ENCODE data around the gene ITLN2. TPM values are rescaled to one million over a fixed set of nuclear protein-coding genes. Genes with fewer than 3 reads are reported as not detected.
A peak's percentile ranks its signal among the peaks of the same experiment; 100 is the strongest.
"Not testable (repeated sequence)": the region's sequence is repeated elsewhere in the genome, so short reads cannot be mapped to it uniquely, and the experiment has no call there.

Gene ITLN2
- total RNA-seq, 1 donor: not detected

DNA sequence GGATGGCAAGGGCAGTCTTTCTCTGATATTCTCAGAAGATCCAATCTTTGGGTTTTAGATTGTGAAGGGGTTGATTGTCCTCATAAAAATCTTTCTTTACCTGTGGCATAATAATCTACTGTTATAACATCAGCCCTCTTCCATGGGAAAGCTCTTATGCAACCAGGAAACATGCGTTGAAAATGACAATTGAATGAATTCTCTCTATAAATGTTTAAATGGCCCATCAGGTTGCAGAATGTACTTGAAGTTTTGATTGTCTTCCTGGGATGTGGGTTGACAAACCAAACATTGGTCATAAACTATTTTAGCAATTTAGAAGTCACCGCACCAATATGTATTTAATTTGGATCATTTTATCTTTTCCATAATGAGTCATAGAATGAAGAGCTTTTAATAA is 37.9 kb downstream of the ITLN2 start:
- DNase-seq (ENCODE audit: low read depth): no peak
- no peak overlapping the region for H3K4me3 ChIP-seq (ENCODE audit: low read depth, low read length)
- TF ChIP-seq, protein P1, sequence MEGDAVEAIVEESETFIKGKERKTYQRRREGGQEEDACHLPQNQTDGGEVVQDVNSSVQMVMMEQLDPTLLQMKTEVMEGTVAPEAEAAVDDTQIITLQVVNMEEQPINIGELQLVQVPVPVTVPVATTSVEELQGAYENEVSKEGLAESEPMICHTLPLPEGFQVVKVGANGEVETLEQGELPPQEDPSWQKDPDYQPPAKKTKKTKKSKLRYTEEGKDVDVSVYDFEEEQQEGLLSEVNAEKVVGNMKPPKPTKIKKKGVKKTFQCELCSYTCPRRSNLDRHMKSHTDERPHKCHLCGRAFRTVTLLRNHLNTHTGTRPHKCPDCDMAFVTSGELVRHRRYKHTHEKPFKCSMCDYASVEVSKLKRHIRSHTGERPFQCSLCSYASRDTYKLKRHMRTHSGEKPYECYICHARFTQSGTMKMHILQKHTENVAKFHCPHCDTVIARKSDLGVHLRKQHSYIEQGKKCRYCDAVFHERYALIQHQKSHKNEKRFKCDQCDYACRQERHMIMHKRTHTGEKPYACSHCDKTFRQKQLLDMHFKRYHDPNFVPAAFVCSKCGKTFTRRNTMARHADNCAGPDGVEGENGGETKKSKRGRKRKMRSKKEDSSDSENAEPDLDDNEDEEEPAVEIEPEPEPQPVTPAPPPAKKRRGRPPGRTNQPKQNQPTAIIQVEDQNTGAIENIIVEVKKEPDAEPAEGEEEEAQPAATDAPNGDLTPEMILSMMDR (IDR thresholded peaks at IDR 0.05; ENCODE audit: insufficient read depth, low read depth, low read length): no peak

DNA sequence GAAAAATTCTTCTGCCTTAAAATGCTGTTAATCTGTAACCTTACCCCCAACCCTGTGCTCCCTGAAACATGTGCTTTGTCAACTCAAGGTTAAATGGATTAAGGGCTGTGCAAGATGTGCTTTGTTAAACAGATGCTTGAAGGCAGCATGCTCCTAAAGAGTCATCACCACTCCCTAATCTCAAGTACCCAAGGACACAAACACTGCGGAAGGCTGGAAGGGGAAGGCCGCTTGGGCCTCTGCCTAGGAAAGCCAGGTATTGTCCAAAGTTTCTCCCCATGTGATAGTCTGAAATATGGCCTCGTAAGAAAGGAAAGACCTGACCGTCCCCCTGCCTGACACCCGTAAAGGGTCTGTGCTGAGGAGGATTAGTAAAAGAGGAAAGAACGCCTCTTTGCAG is 41.4 kb downstream of the ITLN2 start:
- DNase-seq (ENCODE audit: low read depth); H3K4me3 ChIP-seq (ENCODE audit: low read depth, low read length): not testable (repeated sequence)

DNA sequence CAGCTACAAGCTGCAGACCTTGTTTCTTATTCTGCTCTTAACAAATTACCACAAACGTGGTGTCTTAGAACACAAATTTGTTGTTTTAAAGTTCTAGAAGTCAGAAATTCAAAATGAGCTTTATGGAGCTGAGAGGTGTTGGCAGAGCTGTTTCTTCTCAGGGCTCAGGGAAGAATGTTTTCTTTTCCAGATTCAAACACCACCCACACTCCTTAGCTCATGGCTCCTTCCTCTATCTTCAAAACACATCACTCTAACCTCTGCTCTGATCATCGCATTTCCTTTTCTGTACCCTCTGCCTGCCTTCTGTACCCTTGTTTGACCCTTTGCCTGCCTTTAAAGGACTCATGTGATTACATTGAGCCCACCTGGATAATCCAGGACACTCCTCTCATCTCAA is 42.7 kb downstream of the ITLN2 start:
- no peak for DNase-seq (ENCODE audit: low read depth)
- TF ChIP-seq, protein P1 (IDR thresholded peaks at IDR 0.05; ENCODE audit: insufficient read depth, low read depth, low read length): no peak
- H3K4me3 ChIP-seq (ENCODE audit: low read depth, low read length): no peak overlapping the region

DNA sequence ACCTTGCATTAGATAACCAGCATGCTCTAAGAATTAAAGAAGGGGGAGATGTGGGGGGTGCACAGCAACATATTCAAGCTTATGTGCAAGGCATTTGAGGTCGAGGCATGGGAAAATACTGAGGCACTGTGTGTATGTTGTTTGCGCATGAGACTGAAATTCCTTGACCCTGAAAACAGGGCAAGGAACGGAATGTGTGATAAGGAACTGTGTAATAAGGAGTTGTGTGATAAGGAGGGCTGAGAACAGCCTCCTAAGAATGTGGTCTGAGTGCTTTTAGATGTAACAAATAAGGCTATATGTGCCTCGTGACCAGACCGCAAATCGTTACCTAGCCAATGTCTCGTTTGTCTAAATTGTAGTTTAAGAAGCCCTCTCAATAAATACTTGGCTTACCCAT is 43.2 kb downstream of the ITLN2 start:
- no peak overlapping the region for H3K4me3 ChIP-seq (ENCODE audit: low read depth, low read length)
- TF ChIP-seq, protein P1 (IDR thresholded peaks at IDR 0.05; ENCODE audit: insufficient read depth, low read depth, low read length): no peak
- peak; percentile 90 for DNase-seq (ENCODE audit: low read depth)

DNA sequence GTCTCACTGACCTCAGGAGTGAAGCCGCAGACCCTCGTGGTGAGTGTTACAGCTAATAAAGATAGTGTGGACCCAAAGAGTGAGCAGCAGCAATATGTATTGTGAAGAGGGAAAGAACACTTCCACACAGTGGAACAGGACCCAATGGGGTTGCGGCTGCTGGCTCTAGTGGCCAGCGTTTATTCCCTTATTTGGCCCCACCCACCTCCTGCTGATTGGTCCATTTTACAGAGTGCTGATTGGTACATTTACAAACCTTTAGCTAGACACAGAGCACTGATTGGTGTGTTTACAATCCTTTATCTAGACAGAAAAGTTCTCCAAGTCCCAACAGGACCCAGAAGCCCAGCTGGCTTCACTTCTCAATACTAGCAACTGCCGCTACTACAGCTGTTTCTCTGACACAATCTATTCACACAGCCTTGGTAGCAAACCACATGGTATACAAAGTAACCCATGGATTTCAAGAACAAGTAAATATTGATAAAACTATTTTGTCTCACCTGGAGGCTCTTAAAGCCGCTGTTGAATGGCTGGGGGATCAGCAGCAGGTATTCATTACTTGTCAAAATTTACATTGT is 44.3 kb downstream of the ITLN2 start:
- no peak for DNase-seq (ENCODE audit: low read depth)
- TF ChIP-seq, protein P1 (IDR thresholded peaks at IDR 0.05; ENCODE audit: insufficient read depth, low read depth, low read length): no peak
- H3K4me3 ChIP-seq (ENCODE audit: low read depth, low read length): no peak overlapping the region

DNA sequence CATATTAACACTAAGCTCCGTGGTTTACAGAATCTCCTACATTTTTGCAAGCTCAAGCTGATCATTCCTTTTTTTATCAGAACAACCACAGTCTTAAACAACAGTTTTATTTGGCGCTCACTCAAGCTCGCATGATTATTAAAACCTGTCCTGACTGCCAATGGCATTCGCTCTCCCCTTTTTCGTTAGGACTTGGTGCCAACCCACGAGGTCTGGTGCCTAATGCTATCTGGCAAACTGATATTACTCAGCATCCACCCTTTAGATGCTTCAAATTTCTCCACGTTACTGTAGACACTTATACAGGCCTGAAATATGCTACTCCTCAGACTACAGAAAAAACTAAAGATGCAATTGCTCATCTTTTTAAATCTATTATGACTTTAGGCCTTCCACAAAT is 46.6 kb downstream of the ITLN2 start:
- H3K4me3 ChIP-seq (ENCODE audit: low read depth, low read length): no peak overlapping the region
- DNase-seq (ENCODE audit: low read depth): peak; percentile 63
- TF ChIP-seq, protein P1 (IDR thresholded peaks at IDR 0.05; ENCODE audit: insufficient read depth, low read depth, low read length): no peak

DNA sequence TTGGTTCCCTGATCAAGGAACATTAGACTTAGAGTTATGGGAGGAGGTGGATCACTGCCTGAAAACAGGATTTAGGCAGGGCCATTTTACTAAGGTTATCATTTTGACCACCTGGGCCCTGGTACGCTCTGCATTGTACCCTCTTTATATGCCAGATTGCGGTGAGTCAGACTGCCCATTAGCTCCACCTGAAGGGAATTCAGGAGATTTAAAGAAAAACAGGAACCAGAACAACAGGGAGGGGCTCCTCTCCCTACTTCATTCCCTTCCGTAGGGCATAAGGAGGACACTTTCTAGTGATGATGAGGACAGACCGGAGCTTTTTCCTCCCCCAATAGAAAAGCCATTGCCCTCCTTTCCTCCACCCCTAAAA is 49.0 kb downstream of the ITLN2 start:
- no peak for DNase-seq (ENCODE audit: low read depth)
- H3K4me3 ChIP-seq (ENCODE audit: low read depth, low read length): no peak overlapping the region
- TF ChIP-seq, protein P1 (IDR thresholded peaks at IDR 0.05; ENCODE audit: insufficient read depth, low read depth, low read length): no peak
